GM18519 (cell line): ENCODE measurements around the gene ERCC6L.
"Not testable (repeated sequence)": the region's sequence is repeated elsewhere in the genome, so short reads cannot be mapped to it uniquely, and the experiment has no call there.

Experiments used
- ATAC-seq: cut with Tn5 transposase; IDR thresholded peaks from one replicate; pipeline ENCODE4 v1.9.1; 2021; ENCODE audit warnings: mild to moderate bottlenecking, moderate library complexity; ENCODE audit not compliant: unreplicated experiment, low FRiP score

The ERCC6L gene

GRCh38 chrX:72247206-72247942 lies 8.5 kb upstream of the ERCC6L start:
- ATAC-seq: no peak

GRCh38 chrX:72245461-72246089 lies 6.7 kb upstream of the ERCC6L start:
- ATAC-seq: no peak

- no peak for ATAC-seq
Observed at GRCh38 chrX:72243472-72243871, 4.6 kb upstream of the ERCC6L start.

- no peak for ATAC-seq
Observed at GRCh38 chrX:72240976-72241375, 2.1 kb upstream of the ERCC6L start.

- ATAC-seq: no peak
Observed at GRCh38 chrX:72238183-72238582, 644 bp downstream of the ERCC6L start.

- no peak for ATAC-seq
Observed at GRCh38 chrX:72236841-72237240, 2.0 kb downstream of the ERCC6L start.

- no peak for ATAC-seq
Observed at GRCh38 chrX:72230290-72230689, 8.5 kb downstream of the ERCC6L start.

- ATAC-seq: not testable (repeated sequence)
Observed at GRCh38 chrX:72220375-72220774, 18.5 kb downstream of the ERCC6L start.

- no peak for ATAC-seq
Observed at GRCh38 chrX:72216973-72217372, 21.9 kb downstream of the ERCC6L start.

- no peak for ATAC-seq
Observed at GRCh38 chrX:72208126-72208800, 30.6 kb downstream of the ERCC6L start.

- no peak for ATAC-seq
Observed at GRCh38 chrX:72207366-72207765, 31.5 kb downstream of the ERCC6L start.

- no peak for ATAC-seq
Observed at GRCh38 chrX:72205706-72206105, 33.1 kb downstream of the ERCC6L start.

GRCh38 chrX:72203421-72203820 lies 35.4 kb downstream of the ERCC6L start:
- ATAC-seq: no peak

GRCh38 chrX:72202792-72203401 lies 35.9 kb downstream of the ERCC6L start:
- ATAC-seq: no peak

- no peak for ATAC-seq
Observed at GRCh38 chrX:72201836-72202536, 36.8 kb downstream of the ERCC6L start.

GRCh38 chrX:72182924-72183323 lies 55.9 kb downstream of the ERCC6L start:
- ATAC-seq: no peak

- peak; percentile 91 for ATAC-seq
Observed at GRCh38 chrX:72181178-72182125, 57.4 kb downstream of the ERCC6L start, which contains the start of gene PIN4. Gene PIN4, plus strand, starts transcription at chrX:72181757. Its CDS starts 29 bp downstream, at chrX:72181786.

GRCh38 chrX:72180539-72180938 lies 58.3 kb downstream of the ERCC6L start:
- no peak for ATAC-seq

GRCh38 chrX:72176981-72177380 lies 61.8 kb downstream of the ERCC6L start:
- no peak for ATAC-seq
